ENCODE data around the gene KIF2C. TPM values are rescaled to one million over a fixed set of nuclear protein-coding genes. Genes with fewer than 3 reads are reported as not detected.

KIF2C gene
- total RNA-seq, 1 donor from 2014 or later = 12.9 TPM

- peaks cover 7% of the 10 kb centered on the region for H3K36me3 Mint-ChIP-seq (ENCODE audit: low read depth, unreplicated experiment)
- DNase-seq (ENCODE audit: low spot score) = peak; percentile 35
- H3K27me3 Mint-ChIP-seq (ENCODE audit: unreplicated experiment) = peaks cover 4% of the 10 kb centered on the region
- no peaks in the 10 kb centered on the region for H3K9me3 Mint-ChIP-seq (ENCODE audit: unreplicated experiment)
- TF ChIP-seq, protein P1, sequence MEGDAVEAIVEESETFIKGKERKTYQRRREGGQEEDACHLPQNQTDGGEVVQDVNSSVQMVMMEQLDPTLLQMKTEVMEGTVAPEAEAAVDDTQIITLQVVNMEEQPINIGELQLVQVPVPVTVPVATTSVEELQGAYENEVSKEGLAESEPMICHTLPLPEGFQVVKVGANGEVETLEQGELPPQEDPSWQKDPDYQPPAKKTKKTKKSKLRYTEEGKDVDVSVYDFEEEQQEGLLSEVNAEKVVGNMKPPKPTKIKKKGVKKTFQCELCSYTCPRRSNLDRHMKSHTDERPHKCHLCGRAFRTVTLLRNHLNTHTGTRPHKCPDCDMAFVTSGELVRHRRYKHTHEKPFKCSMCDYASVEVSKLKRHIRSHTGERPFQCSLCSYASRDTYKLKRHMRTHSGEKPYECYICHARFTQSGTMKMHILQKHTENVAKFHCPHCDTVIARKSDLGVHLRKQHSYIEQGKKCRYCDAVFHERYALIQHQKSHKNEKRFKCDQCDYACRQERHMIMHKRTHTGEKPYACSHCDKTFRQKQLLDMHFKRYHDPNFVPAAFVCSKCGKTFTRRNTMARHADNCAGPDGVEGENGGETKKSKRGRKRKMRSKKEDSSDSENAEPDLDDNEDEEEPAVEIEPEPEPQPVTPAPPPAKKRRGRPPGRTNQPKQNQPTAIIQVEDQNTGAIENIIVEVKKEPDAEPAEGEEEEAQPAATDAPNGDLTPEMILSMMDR (IDR thresholded peaks at IDR 0.05; ENCODE audit: unreplicated experiment) = peak; percentile 76
- peaks cover 3% of the 10 kb centered on the region for H3K4me1 Mint-ChIP-seq (ENCODE audit: unreplicated experiment)
- no peak overlapping the region for H3K4me3 Mint-ChIP-seq (ENCODE audit: unreplicated experiment)
- no peak overlapping the region for H3K27ac Mint-ChIP-seq (ENCODE audit: unreplicated experiment)
These were observed 31.4 kb upstream of the KIF2C start for GRCh38 chr1:44707959-44708831.

DNA sequence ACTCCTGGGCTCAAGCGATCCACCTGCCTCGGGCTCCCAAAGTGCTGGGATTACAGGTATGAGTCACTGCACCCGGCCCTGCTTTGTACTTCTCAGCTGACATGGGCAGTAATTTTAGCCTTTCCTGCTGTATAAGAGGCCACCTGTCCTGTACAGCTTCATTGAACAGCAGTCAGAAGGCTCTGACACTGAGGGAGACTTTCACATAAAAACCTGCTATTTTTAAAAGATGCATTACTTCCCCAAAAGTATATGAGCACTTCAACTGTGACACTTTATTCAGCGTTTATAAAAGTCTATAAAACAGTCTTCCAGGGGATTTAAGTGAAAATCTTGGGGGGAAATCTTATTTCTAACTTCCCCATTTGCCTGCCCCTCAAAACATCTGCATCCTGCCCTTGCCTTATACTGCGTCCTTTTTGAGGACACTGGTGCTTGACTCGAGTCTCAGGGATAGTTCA is 26.3 kb upstream of the KIF2C start:
- TF ChIP-seq, protein P1 (IDR thresholded peaks at IDR 0.05; ENCODE audit: unreplicated experiment) = no peak
- peaks cover 2% of the 10 kb centered on the region for H3K27me3 Mint-ChIP-seq (ENCODE audit: unreplicated experiment)
- H3K27ac Mint-ChIP-seq (ENCODE audit: unreplicated experiment) = no peak overlapping the region
- no peaks in the 10 kb centered on the region for H3K9me3 Mint-ChIP-seq (ENCODE audit: unreplicated experiment)
- DNase-seq (ENCODE audit: low spot score) = no peak
- no peaks in the 10 kb centered on the region for H3K4me1 Mint-ChIP-seq (ENCODE audit: unreplicated experiment)
- H3K4me3 Mint-ChIP-seq (ENCODE audit: unreplicated experiment) = no peak overlapping the region
- peaks cover 7% of the 10 kb centered on the region for H3K36me3 Mint-ChIP-seq (ENCODE audit: low read depth, unreplicated experiment)

GRCh38 chr1:44714532-44714931 is 25.1 kb upstream of the KIF2C start:
- no peak overlapping the region for H3K4me3 Mint-ChIP-seq (ENCODE audit: unreplicated experiment)
- H3K27ac Mint-ChIP-seq (ENCODE audit: unreplicated experiment) = no peak overlapping the region
- H3K4me1 Mint-ChIP-seq (ENCODE audit: unreplicated experiment) = no peaks in the 10 kb centered on the region
- TF ChIP-seq, protein P1 (IDR thresholded peaks at IDR 0.05; ENCODE audit: unreplicated experiment) = no peak
- no peak for DNase-seq (ENCODE audit: low spot score)
- no peaks in the 10 kb centered on the region for H3K9me3 Mint-ChIP-seq (ENCODE audit: unreplicated experiment)
- peaks cover 2% of the 10 kb centered on the region for H3K27me3 Mint-ChIP-seq (ENCODE audit: unreplicated experiment)
- H3K36me3 Mint-ChIP-seq (ENCODE audit: low read depth, unreplicated experiment) = no peaks in the 10 kb centered on the region

GRCh38 chr1:44714944-44715571 is 24.6 kb upstream of the KIF2C start:
- Mint-ChIP-seq H3K4me3 (ENCODE audit: unreplicated experiment) (no peak overlapping the region), H3K27ac (ENCODE audit: unreplicated experiment) (no peak overlapping the region), H3K4me1 (ENCODE audit: unreplicated experiment) (no peaks in the 10 kb centered on the region), H3K36me3 (ENCODE audit: low read depth, unreplicated experiment) (no peaks in the 10 kb centered on the region), H3K9me3 (ENCODE audit: unreplicated experiment) (no peaks in the 10 kb centered on the region), H3K27me3 (ENCODE audit: unreplicated experiment) (peaks cover 2% of the 10 kb centered on the region)
- TF ChIP-seq, protein P1 (IDR thresholded peaks at IDR 0.05; ENCODE audit: unreplicated experiment) = peak; percentile 92
- peak; percentile 70 for DNase-seq (ENCODE audit: low spot score)

DNA sequence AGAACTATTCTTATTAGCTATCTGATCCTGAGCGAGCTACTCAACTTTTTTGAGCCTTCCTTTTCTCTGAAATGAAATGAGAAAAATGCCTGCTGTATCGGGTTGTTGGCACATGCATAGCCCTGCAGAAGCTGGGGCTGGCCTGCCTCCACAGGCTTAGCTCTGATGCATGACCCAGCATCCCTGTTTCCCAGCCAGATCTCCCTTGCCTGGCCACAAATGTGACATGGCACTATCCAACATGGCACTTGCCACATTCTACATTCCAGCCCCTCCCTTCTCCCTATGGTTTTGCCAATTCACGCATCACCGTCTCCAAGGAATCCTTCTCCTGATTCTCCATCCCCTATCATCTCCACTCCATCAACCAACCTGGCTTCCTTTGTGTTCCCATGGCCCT is 22.5 kb upstream of the KIF2C start:
- H3K9me3 Mint-ChIP-seq (ENCODE audit: unreplicated experiment) = no peaks in the 10 kb centered on the region
- TF ChIP-seq, protein P1 (IDR thresholded peaks at IDR 0.05; ENCODE audit: unreplicated experiment) = no peak
- peaks cover 2% of the 10 kb centered on the region for H3K27me3 Mint-ChIP-seq (ENCODE audit: unreplicated experiment)
- no peaks in the 10 kb centered on the region for H3K36me3 Mint-ChIP-seq (ENCODE audit: low read depth, unreplicated experiment)
- no peaks in the 10 kb centered on the region for H3K4me1 Mint-ChIP-seq (ENCODE audit: unreplicated experiment)
- DNase-seq (ENCODE audit: low spot score) = no peak
- no peak overlapping the region for H3K4me3 Mint-ChIP-seq (ENCODE audit: unreplicated experiment)
- no peak overlapping the region for H3K27ac Mint-ChIP-seq (ENCODE audit: unreplicated experiment)

All from endothelial cell (in vitro differentiated cells).